ENCODE results near the gene RABL2B.

Gene RABL2B

GRCh38 chr22:50722048-50722701 is 61.3 kb downstream of the RABL2B start:
- DNase-seq, result no peak

- DNase-seq, result no peak
These were observed 62.1 kb downstream of the RABL2B start for GRCh38 chr22:50721257-50721844.

DNA sequence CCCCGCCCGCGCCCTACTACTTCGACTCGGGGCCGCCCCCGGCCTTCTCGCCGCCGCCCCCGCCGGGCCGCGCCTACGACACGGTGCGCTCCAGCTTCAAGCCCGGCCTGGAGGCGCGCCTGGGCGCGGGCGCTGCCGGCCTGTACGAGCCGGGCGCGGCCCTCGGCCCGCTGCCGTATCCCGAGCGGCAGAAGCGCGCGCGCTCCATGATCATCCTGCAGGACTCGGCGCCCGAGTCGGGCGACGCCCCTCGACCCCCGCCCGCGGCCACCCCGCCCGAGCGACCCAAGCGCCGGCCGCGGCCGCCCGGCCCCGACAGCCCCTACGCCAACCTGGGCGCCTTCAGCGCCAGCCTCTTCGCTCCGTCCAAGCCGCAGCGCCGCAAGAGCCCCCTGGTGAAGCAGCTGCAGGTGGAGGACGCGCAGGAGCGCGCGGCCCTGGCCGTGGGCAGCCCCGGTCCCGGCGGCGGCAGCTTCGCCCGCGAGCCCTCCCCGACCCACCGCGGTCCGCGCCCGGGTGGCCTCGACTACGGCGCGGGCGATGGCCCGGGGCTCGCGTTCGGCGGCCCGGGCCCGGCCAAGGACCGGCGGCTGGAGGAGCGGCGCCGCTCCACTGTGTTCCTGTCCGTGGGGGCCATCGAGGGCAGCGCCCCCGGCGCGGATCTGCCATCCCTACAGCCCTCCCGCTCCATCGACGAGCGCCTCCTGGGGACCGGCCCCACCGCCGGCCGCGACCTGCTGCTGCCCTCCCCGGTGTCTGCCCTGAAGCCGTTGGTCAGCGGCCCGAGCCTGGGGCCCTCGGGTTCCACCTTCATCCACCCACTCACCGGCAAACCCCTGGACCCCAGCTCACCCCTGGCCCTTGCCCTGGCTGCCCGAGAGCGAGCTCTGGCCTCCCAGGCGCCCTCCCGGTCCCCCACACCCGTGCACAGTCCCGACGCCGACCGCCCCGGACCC is 62.9 kb downstream of the RABL2B start:
- no peak for DNase-seq

DNA sequence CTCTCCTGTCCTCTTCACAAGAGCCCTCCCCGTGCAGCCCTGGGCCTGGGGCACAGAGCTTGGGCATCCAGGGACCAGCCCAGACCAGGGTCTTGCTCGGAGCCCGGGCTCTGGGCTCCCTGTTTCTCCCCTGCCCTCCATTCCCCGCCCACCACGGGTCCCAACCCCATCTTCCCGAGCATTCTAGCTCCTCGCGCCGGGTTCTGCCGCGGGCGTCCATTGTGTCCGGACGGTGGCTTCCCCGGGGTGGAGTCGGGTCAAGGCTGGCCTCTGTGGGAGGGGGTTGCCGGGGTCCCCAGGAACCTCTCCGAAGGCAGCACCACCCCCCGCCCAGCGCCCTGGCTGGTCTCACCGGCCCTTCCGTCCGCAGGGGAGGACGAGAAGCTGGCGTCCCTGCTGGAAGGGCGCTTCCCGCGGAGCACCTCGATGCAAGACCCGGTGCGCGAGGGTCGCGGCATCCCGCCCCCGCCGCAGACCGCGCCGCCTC is 63.6 kb downstream of the RABL2B start:
- DNase-seq, result no peak

DNA sequence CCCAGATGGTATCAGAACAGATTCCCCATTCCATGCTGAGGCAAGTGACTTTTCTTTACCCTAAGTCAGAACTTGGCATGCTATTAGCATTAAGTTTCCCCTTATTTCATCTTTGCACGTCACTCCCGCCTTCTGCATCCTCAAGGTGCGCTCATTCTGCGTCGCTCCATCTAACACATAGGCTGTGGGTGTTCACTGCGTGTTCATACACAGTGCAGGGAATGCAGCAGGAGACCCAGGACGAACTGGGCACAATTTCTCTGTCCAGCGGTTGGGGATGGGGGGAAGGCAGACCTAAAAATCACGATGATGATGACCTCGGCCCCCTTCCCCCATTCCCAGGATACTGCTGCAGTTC is 65.1 kb downstream of the RABL2B start:
- no peak for DNase-seq

GRCh38 chr22:50717709-50718351 is 65.6 kb downstream of the RABL2B start:
- no peak for DNase-seq

Data from activated CD4-positive, alpha-beta T cell treated with anti-CD3 and anti-CD28 coated beads, Interleukin-2, amount 50 U/mL, for 4 hours (primary cell).